GM19023 (cell line): ENCODE results near the gene ZNF416.

Source experiments
- ATAC-seq: cut with Tn5 transposase; IDR thresholded peaks from one replicate; pipeline ENCODE4 v1.9.1; 2021; ENCODE audit warnings: mild to moderate bottlenecking, moderate library complexity; ENCODE audit not compliant: unreplicated experiment

Gene ZNF416

DNA sequence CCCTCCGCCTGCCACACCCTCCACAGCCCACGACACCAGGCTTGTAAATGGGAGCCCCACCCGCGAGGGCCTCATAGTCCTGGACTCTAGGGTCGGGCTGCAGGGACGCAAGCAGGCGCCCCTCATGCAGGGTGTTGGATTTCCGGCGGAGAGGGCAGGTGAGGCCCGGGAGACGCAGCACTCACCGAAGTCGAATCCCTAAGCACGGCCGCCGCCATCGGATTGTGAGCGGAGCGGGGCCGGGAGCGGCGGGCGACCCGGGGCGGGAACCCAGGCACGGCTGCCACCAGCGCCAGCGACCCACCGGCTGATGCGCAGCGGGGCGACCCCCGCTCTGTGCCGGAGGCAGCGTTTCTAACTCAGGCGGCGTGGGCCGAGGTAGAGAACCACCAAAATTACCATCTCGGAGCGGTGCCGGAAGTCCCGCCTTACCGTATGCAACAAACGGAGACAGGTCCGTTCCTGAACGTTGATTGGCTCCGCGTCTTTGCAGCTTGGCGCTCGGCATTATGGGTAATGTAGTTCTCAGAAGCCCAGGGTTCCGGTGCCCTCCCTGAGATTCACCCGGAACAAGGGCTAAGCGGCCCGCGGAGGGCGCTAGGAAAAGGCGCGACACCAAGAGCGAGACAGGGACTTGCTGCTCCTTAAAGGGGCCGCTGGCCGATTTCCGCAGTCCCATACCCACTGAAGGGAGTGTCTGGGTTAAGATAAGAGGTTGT lies at the start of gene ZNF416:
Gene ZNF416 (minus strand): TSS at position 425 of the 719 bp plus-strand sequence. CDS start 207 bp downstream, at position 218.
- peak; percentile 96 for ATAC-seq

DNA sequence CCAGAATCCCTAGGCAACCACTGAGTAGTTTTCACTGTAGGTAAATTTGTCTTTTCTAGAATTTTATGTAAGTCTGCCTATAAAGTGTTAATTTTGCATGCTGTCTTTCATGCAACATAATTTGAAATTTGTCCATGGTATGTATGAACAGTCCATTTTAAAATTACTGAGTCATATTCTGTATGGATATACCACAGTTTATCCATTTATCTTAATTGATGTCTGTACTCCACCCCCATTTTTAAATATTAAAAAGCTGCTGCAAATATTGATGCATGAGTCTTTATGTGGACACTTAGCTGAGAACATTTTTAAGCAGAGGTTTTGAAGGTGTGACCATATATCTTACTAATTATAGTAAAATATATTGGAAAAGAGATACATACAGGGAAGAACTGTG lies 44.4 kb upstream of the ZNF416 start:
- ATAC-seq = no peak

DNA sequence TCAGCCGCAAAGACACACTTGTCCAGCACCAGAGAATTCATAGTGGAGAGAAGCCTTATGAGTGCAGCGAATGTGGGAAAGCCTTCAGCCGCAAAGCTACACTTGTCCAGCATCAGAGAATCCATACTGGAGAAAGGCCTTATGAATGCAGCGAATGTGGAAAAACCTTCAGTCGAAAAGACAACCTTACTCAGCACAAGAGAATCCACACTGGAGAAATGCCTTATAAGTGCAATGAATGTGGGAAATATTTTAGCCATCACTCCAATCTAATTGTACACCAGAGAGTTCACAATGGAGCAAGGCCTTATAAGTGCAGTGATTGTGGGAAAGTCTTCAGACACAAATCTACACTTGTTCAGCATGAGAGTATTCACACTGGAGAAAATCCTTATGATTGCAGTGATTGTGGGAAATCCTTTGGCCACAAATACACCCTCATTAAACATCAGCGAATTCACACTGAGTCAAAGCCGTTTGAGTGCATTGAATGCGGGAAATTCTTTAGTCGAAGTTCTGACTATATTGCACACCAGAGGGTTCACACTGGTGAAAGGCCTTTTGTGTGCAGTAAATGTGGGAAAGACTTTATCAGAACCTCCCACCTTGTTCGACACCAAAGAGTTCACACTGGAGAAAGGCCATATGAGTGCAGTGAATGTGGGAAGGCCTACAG lies 42.1 kb upstream of the ZNF416 start:
- ATAC-seq = no peak

DNA sequence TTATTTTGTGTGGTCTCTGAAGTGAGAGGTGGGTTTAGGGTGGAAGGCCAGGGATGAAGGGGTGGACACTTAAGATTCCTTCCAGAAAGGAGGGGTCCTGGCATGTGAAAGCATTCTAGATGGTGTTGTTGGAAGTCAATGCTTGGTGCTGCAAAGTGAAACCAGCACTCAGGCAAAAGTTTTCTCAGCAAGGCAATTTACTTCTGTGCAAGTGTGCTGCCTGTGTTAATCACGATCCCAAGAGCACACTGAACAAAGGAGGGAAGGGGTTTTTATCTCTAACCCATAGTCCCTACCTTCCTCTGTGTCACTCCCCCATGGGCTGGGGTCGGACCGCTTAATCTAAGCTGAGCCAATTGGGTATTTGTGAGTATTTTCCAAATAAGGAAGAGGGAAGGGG lies 36.6 kb upstream of the ZNF416 start:
- no peak for ATAC-seq

DNA sequence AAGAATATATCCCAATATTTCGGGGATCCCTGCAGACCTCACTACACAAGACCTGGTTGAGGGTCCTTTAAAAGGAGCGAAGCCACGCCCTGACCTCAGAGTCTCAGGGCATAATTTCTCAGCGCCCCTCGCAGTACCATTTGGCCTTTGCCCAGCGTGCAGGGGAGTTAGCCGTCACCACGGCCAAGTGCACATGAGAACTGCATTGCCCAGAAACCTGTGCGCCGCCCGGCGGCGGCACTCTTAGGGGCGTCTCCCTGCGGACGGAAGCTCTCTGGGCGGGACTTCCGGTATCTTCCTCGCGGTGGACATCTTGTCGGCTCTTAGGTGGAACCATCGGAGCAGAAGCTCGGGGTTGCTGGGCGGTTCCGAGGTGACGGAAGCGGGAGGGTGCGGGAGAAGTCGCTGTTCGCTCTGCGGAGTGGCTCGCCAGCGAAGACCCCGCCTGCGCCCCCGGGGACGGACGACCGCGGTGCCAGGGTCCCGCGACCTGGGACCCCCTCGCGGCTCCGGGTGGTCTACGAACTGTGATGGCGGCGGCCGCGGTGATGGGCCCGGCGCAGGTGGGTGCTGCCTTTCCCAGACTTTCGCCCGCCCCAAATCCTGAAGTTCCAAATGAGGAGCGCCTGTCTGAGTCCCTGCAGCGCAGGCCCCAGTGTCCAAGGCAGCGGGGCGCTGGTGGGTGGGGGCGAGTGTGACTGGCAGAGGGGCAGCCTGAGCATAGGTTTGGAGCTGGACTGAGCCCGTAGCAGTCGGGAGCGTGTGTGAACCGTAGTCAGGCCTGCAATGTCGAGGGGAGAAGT lies 35.4 kb upstream of the ZNF416 start, which contains the start of gene ZNF134:
Gene ZNF134 (plus strand): TSS at position 302 of the 803 bp plus-strand sequence. CDS start 5,227 bp downstream, outside the sequence.
- ATAC-seq = peak; percentile 91

DNA sequence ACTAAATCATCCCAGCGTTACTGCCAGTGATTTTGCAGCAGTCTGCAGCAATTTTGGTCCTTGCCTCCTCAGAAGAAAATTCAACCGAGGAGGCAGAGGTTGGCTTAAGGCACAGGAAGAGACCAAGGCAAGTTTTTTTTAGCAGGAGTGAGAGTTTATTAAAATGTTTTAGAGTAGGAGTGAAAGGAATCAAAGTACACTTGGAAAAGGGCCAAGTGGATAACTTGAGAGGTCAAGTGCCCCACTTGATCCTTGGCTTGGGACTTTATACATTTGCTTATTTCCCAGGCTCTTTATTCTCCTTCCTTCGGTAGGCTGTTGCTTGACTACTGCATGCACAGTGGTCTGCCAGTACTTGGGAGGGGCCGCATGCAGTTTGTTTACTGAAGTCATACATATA lies 32.4 kb upstream of the ZNF416 start:
- no peak for ATAC-seq

DNA sequence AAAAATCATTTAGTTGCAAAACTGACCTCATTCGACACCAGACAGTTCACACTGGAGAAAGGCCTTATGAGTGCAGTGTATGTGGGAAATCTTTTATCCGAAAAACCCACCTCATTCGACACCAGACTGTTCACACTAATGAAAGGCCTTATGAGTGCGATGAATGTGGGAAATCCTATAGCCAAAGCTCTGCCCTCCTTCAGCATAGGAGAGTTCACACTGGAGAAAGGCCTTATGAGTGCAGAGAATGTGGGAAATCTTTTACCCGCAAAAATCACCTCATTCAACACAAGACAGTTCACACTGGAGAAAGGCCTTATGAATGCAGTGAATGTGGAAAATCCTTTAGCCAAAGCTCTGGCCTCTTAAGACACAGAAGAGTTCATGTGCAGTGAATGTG lies 28.2 kb upstream of the ZNF416 start:
- no peak for ATAC-seq

DNA sequence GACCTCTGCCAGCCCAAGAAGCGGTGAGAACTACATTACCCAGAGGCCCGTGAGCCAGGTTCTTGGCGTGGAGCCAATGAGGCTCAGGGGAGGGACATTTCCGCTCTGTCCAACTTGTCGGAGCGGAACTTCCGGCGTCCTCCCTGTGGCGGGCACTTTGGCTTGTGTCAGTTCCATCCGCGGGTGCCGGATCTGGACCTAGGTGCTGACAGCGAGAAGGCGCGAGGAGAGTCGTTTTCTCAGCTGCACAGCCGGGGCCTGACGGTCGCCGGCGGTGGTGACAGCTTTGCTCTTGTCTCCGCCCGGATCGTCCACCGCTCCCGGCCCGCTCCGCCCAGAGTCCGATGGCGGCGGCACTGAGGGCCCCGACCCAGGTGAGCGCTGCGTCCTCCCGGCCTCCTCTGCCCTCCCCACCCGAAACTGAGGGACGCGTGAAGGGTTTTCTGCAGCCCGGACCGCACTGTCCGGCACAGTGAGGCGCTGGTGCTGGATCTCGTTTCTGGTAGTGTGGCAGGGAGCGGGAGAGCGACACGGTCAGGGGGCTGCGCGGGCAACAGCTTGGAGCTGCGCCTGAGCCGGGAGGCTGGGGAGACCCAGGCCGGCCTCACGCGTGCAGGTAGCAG lies 21.2 kb upstream of the ZNF416 start, which contains the start of gene ZNF530:
Gene ZNF530 (plus strand): TSS at position 125 of the 623 bp plus-strand sequence. CDS start 4,461 bp downstream, outside the sequence.
- peak; percentile 93 for ATAC-seq

DNA sequence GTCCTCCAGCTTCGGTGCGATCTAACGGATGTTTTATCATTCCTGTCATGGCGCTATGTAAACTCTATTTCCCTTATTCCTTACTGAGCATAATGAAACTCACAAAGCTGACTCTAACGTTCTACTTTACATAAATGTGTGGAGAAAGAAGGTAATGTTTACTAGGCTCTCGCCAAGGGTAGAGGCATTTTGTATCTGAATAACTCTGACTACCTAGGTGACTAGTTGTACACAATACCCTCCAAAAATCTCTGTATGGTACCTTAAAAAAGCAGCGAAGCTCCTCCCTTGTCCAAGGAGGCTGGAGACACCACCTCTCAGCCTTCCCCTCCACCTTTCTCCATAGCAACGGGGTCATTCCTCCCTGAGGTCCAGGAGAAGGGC lies 20.7 kb upstream of the ZNF416 start:
- ATAC-seq = peak; percentile 18

DNA sequence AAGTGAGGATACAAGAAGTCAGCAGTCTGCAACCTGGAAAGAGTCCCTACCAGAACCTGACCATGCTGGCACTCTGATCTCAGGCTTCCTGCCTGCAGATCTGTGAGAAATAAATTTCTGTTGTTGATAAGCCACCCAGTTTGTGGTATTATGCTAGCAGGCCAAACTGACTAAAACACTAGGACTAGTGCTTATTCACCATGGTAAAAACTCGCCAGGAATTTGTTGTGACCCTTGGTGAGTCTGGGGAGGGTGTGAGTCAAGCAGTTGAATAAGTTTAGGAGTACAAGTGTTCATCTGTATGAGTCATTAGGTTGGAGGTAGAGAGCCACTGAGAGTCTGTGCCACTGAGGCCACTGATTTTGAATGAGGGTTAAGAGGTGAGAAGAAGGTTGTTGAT lies 8.8 kb upstream of the ZNF416 start:
- no peak for ATAC-seq

DNA sequence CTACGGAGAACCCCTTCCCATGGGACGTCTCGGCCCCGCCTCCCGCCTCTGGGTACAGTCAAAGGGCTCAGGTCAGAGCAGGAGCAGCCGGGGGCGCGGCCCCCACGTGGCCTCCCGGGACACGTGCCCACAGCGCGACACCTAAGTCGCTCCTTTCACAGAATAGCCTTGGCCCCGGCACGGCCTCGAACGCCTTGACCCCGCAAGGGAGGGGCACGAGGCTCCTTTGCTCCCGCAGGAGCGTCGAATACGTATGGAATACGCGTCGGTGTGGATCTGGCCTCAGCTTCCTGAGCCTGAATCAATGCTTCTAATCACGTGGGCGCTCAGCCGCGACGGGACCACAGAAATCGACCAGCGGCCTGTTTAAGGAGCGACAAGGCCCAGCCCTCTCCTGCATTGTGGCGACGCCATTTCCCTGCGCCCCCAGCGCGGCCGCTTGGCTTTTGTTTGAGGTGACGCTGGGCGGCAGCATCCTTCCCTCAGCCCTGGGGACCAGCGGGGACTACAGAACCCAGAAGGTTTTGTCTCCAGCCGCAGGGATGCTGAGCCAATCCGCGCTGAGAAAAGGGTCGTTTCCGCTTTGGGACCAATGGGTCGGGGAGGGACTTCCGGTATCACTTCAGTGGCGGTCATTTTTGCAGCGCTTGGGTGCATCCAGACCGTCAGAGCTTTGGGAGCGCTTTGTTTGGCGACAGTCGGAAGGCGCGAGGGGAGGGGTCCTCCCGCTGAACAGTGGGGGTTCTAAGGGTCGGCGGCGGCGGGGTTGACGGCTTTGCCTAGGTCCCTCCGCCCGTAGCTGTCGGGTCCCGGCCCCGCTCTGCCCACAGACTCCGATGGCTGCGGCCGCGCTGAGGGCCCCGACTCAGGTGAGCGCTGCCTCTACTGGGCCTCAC lies 5.1 kb upstream of the ZNF416 start, which contains the start of gene ZIK1:
Gene ZIK1 (plus strand): TSS at position 625 of the 896 bp plus-strand sequence. CDS start 212 bp downstream, at position 837.
- ATAC-seq = peak; percentile 82

DNA sequence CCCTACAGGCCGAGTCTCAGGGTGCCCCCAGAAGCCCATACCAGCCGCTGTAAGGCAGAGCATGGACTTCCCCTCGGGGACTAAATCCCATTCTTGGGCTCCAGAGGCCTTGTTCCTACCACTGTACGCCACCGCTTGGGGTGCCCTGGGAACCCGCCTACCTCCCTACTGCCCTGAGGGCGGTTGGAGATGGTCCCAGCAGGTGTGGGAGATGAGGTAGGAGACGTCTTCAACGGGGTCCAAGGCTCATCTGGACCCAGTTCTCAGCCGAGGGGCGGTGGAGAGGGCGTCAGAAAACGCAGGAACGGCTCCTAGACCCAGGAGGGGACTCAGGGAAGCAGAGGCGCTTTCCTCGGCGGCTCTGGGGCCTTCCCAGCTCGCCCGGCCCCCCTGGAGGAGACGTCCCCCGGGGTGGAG lies 4.4 kb upstream of the ZNF416 start:
- no peak for ATAC-seq

DNA sequence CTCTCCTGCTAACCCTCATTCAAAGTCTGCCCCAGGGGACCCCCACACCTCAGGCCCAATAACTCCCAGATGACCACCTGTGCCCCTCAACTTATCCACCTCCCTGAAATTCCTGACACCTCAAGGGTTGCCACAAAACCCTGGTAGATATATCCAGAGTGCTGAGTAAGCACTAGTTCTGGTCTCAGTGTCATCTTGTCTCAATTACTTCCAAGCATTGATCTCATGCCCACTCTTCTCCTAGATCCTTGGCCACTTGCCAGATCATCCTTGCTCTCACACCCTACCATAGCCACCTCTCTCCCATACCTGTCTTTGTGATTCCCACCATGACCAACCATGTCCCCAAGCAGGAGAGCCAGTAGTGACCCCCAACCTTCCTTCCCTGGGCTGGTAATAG lies 2.0 kb downstream of the ZNF416 start:
- no peak for ATAC-seq

DNA sequence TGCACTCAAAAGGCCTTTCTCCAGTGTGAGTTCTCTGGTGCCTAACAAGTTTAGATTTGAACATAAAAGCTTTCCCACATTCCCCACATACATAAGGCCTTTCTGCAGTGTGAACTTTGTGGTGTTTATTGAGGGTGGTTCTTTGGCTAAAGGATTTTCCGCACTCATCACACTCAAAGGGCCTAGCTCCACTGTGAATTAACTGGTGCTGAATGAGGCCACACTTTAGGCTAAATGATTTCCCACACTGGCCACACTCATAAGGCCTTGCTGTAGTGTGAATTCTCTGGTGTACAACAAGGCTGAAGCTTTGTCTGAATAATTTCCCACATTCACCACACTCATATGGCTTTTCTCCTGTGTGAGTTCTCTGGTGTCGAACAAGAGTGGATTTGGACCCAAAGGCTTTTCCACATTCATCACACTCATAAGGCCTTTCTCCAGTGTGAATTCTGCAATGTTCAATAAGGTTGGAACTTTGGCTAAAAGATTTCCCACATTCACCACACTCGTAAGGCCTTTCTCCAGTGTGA lies 6.2 kb downstream of the ZNF416 start:
- ATAC-seq = no peak

DNA sequence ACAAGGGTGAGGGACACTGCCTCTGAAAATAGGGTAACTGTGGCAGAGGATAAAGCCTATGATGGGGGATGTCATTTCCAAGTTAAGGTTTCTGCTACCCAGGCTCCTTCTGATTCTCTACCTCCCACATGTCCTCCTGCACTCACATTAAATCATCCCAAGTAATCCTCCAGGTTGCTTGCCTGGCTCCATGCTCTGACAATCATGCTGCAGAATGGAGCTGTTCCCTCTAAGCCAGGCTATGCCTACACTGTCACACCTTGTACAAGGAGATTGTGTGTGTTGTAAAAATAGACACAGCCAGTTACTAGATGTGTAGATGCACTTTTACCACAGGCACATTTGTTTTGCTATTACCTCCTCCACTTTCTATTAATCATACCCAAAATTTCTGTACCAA lies 8.0 kb downstream of the ZNF416 start:
- ATAC-seq = no peak

DNA sequence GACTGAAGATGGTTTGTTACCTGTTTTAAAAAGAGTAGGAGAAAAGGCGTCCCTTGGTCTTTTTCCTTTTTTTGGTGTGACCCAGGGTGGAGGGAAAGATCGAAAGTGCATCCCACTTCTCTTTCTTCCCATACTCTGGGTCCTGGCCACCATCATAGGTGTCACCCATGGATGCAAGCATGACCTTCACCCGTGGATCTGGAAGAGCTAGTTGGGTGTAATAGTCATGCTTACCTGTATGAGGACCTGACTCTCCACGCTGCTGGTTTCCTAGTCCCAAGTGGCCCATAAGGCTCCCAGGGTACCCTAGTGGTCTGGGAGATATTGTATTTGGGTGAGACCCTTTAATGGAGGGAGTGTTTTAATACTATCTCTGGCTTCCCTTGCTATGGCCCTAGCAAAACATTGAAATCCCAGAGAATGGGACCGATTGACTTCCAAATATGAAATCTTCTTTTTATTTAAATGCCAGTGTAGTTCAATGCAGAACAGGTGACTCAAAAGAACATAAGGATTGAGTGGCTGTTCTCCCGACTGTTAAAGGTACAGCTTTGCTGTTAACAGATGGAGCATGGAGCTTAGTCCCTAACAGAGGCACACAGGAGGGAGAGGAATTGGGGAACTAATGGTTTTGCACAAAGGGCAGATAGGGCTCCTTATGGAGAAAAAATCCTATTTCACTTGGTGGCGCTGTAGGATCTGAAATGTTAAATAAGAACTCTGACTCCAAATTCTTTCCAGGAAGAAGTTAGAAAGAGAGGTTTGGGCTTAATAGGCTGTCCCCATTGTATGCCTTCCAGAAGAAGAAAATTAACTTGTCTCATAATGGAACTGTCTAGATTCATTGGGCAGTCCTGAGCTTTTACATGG lies 12.1 kb downstream of the ZNF416 start:
- ATAC-seq = no peak

DNA sequence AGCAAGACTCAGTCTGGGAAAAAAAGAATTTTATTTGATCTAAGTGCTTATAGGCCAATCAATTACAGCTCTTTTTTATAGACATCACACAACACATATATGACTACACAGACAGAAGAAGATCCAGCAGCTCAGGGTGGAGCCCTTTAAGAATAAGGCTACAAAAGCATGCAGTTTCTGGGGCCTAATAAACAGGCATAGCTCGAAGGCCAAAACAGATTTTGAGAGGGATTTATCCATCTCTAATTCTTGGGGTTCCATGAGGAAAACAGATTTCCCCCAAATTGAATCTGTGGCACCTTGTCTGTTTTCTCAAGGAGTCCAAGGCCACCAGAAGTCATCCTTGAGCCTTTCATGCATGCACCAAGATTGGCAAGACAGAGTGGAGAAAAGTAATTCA lies 15.2 kb downstream of the ZNF416 start:
- ATAC-seq = no peak

DNA sequence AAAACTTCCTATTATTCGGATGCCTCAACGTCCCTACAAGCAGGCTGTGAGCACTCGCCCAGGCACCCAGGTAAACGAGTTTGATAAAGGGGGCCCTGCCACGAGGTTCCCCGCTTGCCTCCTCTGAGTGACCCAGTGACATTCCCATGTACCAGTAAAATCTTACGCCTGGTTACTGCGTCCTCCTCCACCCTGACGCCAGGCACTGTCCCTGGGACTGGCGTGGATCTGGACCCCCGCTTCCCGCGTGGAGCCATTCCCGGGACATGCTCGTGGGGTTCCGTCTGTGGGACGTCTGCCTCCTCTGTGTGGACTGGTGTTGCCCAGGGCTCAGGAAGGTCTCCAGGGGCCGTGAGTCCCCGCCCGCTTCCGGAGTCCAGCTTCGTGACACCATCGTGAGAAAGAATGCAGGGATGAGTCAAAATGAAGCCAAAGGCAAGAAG lies 18.6 kb downstream of the ZNF416 start:
- ATAC-seq = no peak
